ENCODE data around the gene ICAM5. TPM values are rescaled to one million over a fixed set of nuclear protein-coding genes. Genes with fewer than 3 reads are reported as not detected.
"Not testable (repeated sequence)": the region's sequence is repeated elsewhere in the genome, so short reads cannot be mapped to it uniquely, and the experiment has no call there.

The ICAM5 gene
- total and polyA plus RNA-seq, 2 experiments from 2014 or later = 0.23 to 0.57 TPM

DNA sequence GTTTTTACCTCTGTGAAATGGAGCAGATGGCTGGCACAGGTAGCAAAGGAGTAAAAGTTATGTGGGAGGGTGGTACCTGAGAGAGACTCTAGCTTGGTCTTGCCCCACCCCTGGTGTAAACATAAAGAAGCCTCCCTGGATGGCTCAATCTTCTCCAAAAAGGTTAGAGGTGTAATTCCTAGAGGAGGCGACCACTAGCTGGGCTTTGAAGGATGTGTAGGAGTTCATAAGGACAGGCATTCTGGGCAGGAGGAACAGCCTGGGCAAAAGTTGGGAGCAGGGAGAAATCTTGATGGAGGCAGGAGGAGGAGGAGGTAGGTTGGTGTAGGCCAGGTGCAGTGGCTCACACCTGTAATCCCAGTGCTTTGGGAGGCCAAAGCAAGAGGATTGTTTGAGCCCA, 10.8 kb upstream of the ICAM5 start:
- WGBS (ENCODE audit: low lambda C conversion rate, missing lambda C conversion rate) = 86% methylated on average over 1 of the region's 1 CpG
- Histone ChIP-seq H3K27ac (no peak overlapping the region), H3K9me3 (ENCODE audit: low read depth) (no peaks in the 10 kb centered on the region), H3K27me3 (no peaks in the 10 kb centered on the region), H3K9me2 (replicated peaks; ENCODE audit: insufficient read depth) (no peaks in the 10 kb centered on the region), H2AFZ (no peak overlapping the region), H3K4me2 (no peak overlapping the region), H4K20me1 (ENCODE audit: insufficient read depth, poor library complexity, severe bottlenecking) (no peaks in the 10 kb centered on the region), H3K36me3 (replicated peaks; ENCODE audit: insufficient read depth, low read depth) (no peaks in the 10 kb centered on the region), H3K4me3 (no peak overlapping the region), H3K4me1 (ENCODE audit: insufficient read depth) (no peaks in the 10 kb centered on the region), H3K79me2 (no peaks in the 10 kb centered on the region)
- DNase-seq (ENCODE audit: low spot score) = no peak
- TF ChIP-seq EZH2phosphoT487 (IDR thresholded peaks at IDR 0.05; ENCODE audit: low read depth, severe bottlenecking, unreplicated experiment) (no peak), EZH2 (IDR thresholded peaks at IDR 0.05; ENCODE audit: borderline replicate concordance) (no peak)
- TF ChIP-seq, protein P1, sequence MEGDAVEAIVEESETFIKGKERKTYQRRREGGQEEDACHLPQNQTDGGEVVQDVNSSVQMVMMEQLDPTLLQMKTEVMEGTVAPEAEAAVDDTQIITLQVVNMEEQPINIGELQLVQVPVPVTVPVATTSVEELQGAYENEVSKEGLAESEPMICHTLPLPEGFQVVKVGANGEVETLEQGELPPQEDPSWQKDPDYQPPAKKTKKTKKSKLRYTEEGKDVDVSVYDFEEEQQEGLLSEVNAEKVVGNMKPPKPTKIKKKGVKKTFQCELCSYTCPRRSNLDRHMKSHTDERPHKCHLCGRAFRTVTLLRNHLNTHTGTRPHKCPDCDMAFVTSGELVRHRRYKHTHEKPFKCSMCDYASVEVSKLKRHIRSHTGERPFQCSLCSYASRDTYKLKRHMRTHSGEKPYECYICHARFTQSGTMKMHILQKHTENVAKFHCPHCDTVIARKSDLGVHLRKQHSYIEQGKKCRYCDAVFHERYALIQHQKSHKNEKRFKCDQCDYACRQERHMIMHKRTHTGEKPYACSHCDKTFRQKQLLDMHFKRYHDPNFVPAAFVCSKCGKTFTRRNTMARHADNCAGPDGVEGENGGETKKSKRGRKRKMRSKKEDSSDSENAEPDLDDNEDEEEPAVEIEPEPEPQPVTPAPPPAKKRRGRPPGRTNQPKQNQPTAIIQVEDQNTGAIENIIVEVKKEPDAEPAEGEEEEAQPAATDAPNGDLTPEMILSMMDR (IDR thresholded peaks at IDR 0.05; ENCODE audit: poor library complexity) = no peak

DNA sequence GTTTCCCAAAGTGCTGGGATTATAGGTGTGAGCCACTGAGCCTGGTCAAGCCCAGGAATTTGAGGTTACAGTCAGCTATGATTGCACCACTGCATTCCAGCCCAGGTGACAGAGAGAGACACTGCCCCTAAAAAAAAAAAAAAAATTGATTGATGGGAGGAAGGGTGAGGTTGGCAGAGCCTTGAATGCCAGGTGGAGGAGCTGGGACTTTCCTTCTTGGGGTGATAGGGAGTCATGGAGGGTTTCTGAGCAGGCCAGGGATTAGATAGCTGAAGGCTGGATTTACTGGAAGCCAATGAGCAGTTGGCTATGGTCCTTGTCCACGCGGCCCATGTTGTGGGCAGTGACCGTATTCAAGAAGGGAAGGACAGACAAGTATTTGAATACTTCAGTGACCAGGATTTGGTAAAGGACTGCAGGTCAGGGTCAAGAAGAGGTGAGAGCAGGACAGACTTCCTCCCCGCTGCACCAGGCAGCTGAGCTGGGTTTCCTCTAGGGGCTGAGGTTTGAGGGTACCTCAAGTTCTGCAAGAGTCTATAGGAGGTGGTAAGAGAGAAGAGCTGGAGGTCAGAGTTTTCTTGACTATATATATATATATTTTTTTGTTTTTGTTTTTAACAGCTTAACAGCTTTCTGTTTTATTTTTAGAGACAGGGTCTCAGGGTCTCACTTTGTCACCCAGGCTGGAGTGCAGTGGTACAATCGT, 9.9 kb upstream of the ICAM5 start:
- WGBS (ENCODE audit: low lambda C conversion rate, missing lambda C conversion rate) = 88% methylated on average over 5 of the region's 5 CpGs

DNA sequence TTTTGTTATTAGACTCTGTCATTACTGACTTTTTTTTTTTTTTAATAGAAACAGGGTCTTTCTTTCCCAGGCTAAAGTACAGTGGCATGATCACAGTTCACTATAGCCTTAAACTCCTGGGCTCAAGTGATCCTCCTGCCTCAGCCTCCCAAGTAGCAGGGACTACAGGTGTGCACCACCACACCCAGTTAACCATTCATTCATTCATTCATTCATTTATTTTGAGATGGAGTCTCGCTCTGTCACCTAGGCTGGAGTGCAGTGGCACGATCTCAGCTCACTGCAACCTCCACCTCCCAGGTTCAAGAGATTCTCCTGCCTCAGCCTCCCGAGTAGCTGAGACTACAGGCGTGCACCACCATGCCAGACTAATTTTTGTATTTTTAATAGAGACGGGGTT, 7.7 kb upstream of the ICAM5 start:
- DNase-seq (ENCODE audit: low spot score); H2AFZ ChIP-seq; H3K9me2 ChIP-seq (replicated peaks; ENCODE audit: insufficient read depth); H3K9me3 ChIP-seq (ENCODE audit: low read depth); H3K4me2 ChIP-seq; H3K27me3 ChIP-seq; H3K36me3 ChIP-seq (replicated peaks; ENCODE audit: insufficient read depth, low read depth); H3K79me2 ChIP-seq; H3K4me1 ChIP-seq (ENCODE audit: insufficient read depth); H3K4me3 ChIP-seq; H4K20me1 ChIP-seq (ENCODE audit: insufficient read depth, poor library complexity, severe bottlenecking); H3K27ac ChIP-seq: not testable (repeated sequence)
- WGBS (ENCODE audit: low lambda C conversion rate, missing lambda C conversion rate) = 94% methylated on average over 5 of the region's 5 CpGs

More for the DNA sequence above, 9.9 kb upstream of the ICAM5 start:
- no peak overlapping the region for H3K4me2 ChIP-seq
- H4K20me1 ChIP-seq (ENCODE audit: insufficient read depth, poor library complexity, severe bottlenecking) = no peaks in the 10 kb centered on the region
- no peaks in the 10 kb centered on the region for H3K9me2 ChIP-seq (replicated peaks; ENCODE audit: insufficient read depth)
- no peaks in the 10 kb centered on the region for H3K36me3 ChIP-seq (replicated peaks; ENCODE audit: insufficient read depth, low read depth)
- H3K79me2 ChIP-seq = no peaks in the 10 kb centered on the region
- H3K9me3 ChIP-seq (ENCODE audit: low read depth) = no peaks in the 10 kb centered on the region
- H3K27ac ChIP-seq = no peak overlapping the region
- H3K4me1 ChIP-seq (ENCODE audit: insufficient read depth) = no peaks in the 10 kb centered on the region
- TF ChIP-seq, protein P1 (IDR thresholded peaks at IDR 0.05; ENCODE audit: poor library complexity) = no peak
- TF ChIP-seq EZH2phosphoT487 (IDR thresholded peaks at IDR 0.05; ENCODE audit: low read depth, severe bottlenecking, unreplicated experiment) = no peak
- TF ChIP-seq EZH2 (IDR thresholded peaks at IDR 0.05; ENCODE audit: borderline replicate concordance) = no peak
- no peaks in the 10 kb centered on the region for H3K27me3 ChIP-seq
- no peak for DNase-seq (ENCODE audit: low spot score)
- H3K4me3 ChIP-seq = no peak overlapping the region
- H2AFZ ChIP-seq = no peak overlapping the region

DNA sequence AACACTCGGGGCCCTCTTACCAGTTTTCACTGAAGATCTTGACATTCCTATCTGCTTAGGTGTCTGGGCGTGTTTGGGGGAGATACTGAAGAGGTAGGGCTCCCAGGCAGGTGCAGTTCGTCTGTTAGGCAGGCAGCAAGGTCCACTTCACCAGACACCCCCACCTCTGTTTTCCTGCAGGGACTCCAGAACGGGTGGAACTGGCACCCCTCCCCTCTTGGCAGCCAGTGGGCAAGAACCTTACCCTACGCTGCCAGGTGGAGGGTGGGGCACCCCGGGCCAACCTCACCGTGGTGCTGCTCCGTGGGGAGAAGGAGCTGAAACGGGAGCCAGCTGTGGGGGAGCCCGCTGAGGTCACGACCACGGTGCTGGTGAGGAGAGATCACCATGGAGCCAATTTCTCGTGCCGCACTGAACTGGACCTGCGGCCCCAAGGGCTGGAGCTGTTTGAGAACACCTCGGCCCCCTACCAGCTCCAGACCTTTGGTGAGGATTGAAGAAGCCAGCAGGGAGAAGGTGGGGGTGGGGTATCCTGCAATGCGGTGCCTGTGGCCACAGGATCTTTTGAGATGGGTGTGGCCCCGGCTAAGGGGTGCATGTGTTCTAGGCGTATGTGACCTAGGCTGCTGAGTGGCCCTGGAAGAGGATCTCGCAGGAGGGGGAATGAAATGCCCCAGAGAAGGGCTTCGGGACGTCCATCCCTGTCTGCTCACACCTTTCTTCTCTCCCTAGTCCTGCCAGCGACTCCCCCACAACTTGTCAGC, 6.3 kb upstream of the ICAM5 start:
- TF ChIP-seq, protein P1 (IDR thresholded peaks at IDR 0.05; ENCODE audit: poor library complexity) = no peak
- no peak for TF ChIP-seq EZH2phosphoT487 (IDR thresholded peaks at IDR 0.05; ENCODE audit: low read depth, severe bottlenecking, unreplicated experiment)
- TF ChIP-seq EZH2 (IDR thresholded peaks at IDR 0.05; ENCODE audit: borderline replicate concordance) = no peak
- Histone ChIP-seq H4K20me1 (ENCODE audit: insufficient read depth, poor library complexity, severe bottlenecking) (no peaks in the 10 kb centered on the region), H3K9me3 (ENCODE audit: low read depth) (no peaks in the 10 kb centered on the region), H3K4me3 (no peak overlapping the region), H2AFZ (no peak overlapping the region), H3K36me3 (replicated peaks; ENCODE audit: insufficient read depth, low read depth) (no peaks in the 10 kb centered on the region), H3K4me2 (no peak overlapping the region), H3K9me2 (replicated peaks; ENCODE audit: insufficient read depth) (no peaks in the 10 kb centered on the region), H3K4me1 (ENCODE audit: insufficient read depth) (peaks cover 10% of the 10 kb centered on the region), H3K27me3 (peaks cover 17% of the 10 kb centered on the region), H3K27ac (no peak overlapping the region), H3K79me2 (no peaks in the 10 kb centered on the region)
- WGBS (ENCODE audit: low lambda C conversion rate, missing lambda C conversion rate) = 82% methylated on average over 23 of the region's 23 CpGs
- DNase-seq (ENCODE audit: low spot score) = peak; percentile 14
